Suprapubic skin (tissue), 4 donors: ENCODE data around the gene MTMR2. TPM values are rescaled to one million over a fixed set of nuclear protein-coding genes. Genes with fewer than 3 reads are reported as not detected.
"Not testable (repeated sequence)": the region's sequence is repeated elsewhere in the genome, so short reads cannot be mapped to it uniquely, and the experiment has no call there.

Source experiments
- DNase-seq, 2 donors: peaks; one replicate each; pipeline ENCODE4 v3.0.0-alpha.2; 2019; ENCODE audit warnings: low spot score in 2 of 2
- H3K27ac ChIP-seq: fragments of 200-600 bp; sonication (generic); one replicate; pipeline ENCODE4 v1.5.1; 2019
- H3K27me3 ChIP-seq: fragments of 200-600 bp; sonication (generic); one replicate; pipeline ENCODE4 v1.5.1; 2019
- H3K36me3 ChIP-seq: fragments of 200-600 bp; sonication (generic); one replicate; pipeline ENCODE4 v1.5.1; 2019
- H3K4me1 ChIP-seq: fragments of 200-600 bp; sonication (generic); one replicate; pipeline ENCODE4 v1.5.1; 2019
- H3K4me3 ChIP-seq: fragments of 200-600 bp; sonication (generic); one replicate; pipeline ENCODE4 v1.5.1; 2019; ENCODE audit warnings: mild to moderate bottlenecking
- H3K9me3 ChIP-seq: fragments of 200-600 bp; sonication (generic); one replicate; pipeline ENCODE4 v1.5.1; 2019
- CTCF ChIP-seq, 2 donors: fragments of 200-600 bp in 1 of 2; fragments of 450-650 bp in 1 of 2; sonication (generic) in 1 of 2; IDR thresholded peaks; one replicate each; pipeline ENCODE4 v1.5.1; 2016 to 2019; ENCODE audit warnings: antibody characterized with exemption in 2 of 2, mild to moderate bottlenecking in 1 of 2, moderate library complexity in 1 of 2
- EP300 ChIP-seq: sonication (generic); formaldehyde crosslinking; IDR thresholded peaks from one replicate; pipeline ENCODE4 v1.6.1; 2017; ENCODE audit warnings: antibody characterized with exemption
- POLR2A ChIP-seq, 2 donors: fragments of 450-650 bp; IDR thresholded peaks; one replicate each; pipeline ENCODE4 v1.6.1; 2017; ENCODE audit warnings: antibody characterized with exemption in 2 of 2, mild to moderate bottlenecking in 2 of 2, moderate library complexity in 2 of 2
- POLR2AphosphoS5 ChIP-seq, 3 donors: sonication (generic); formaldehyde crosslinking; IDR thresholded peaks; one replicate each; pipeline ENCODE4 v1.6.1; 2017; ENCODE audit warnings: antibody characterized with exemption in 3 of 3
- WGBS: methylation state at CpG from one replicate; pipeline ENCODE4 v1.1.5; 2018; 5-methylcytosine and 5-hydroxymethylcytosine counted together
- total RNA-seq, 4 donors: library from RNA; depleted of rRNA; stranded (reverse); fragments of >200 nt; gene quantifications; one replicate each; pipeline ENCODE4 v1.1.0, GENCODE V29; 2016

The MTMR2 gene
- total RNA-seq, 4 donors from 2014 or later, result 13.4 to 16.4 (median 15.0) TPM

DNA sequence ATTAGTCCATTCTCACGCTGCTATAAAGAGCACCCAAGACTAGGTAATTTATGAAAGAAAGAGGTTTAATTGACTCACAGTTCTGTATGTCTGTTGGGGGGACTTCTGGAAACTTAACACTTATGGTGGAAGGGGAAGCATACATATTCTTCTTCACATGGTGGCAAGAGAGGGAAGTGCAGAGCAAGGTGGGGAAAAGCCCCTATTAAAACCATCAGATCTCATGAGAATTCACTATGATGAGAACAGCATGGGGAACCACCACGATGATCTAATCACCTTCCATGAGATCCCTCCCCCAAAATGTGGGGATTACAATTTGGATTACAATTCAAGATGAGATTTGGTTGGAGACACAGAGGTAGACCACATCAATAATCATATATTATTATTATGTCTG, 107.9 kb downstream of the MTMR2 start:
- DNase-seq, result no peak
- Histone ChIP-seq H3K27ac (no peak overlapping the region), H3K36me3 (peaks cover 5% of the 10 kb centered on the region), H3K4me1 (no peaks in the 10 kb centered on the region), H3K27me3 (no peaks in the 10 kb centered on the region), H3K9me3 (no peaks in the 10 kb centered on the region), H3K4me3 (no peak overlapping the region)
- TF ChIP-seq CTCF (IDR thresholded peaks at IDR 0.05) (no peak), POLR2A (IDR thresholded peaks at IDR 0.05) (no peak), POLR2AphosphoS5 (IDR thresholded peaks at IDR 0.05) (no peak), EP300 (no peak)
- 98% methylated on average over 2 of the region's 2 CpGs for WGBS

DNA sequence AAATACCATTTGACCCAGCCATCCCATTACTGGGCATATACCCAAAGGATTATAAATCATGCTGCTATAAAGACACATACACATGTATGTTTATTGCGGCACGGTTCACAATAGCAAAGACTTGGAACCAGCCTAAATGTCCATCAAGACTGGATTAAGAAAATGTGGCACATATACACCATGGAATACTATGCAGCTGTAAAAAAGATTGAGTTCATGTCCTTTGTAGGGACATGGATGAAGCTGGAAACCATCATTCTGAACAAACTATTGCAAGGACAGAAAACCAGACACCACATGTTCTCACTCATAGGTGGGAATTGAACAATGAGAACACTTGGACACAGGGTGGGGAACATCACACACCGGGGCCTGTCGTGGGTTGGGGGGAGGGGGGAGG, 112.9 kb downstream of the MTMR2 start:
- not testable (repeated sequence) for H3K9me3 ChIP-seq, H3K4me1 ChIP-seq, H3K4me3 ChIP-seq, H3K27me3 ChIP-seq, DNase-seq, H3K27ac ChIP-seq
- WGBS, result 87% methylated on average over 4 of the region's 4 CpGs
- peaks cover 13% of the 10 kb centered on the region for H3K36me3 ChIP-seq

DNA sequence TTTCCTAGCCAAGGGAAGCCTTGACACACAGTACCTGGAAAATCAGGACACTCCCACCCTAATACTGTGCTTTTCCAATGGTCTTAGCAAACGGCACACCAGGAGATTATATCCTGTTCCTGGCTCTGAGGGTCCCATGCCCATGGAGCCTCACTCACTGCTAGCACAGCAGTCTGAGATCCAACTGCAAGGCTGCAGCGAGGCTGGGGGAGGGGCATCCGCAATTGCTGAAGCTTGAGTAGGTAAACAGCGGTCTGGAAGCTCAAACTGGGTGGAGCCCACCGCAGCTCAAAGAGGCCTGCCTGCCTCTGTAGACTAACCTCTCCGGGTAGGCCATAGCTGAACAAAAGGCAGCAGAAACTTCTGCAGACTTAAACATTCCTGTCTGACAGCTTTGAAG, 117.4 kb downstream of the MTMR2 start:
- not testable (repeated sequence) for H3K9me3 ChIP-seq, H3K4me3 ChIP-seq, H3K27me3 ChIP-seq, H3K4me1 ChIP-seq, DNase-seq, H3K27ac ChIP-seq
- 100% methylated on average over 3 of the region's 6 CpGs for WGBS
- peaks cover 12% of the 10 kb centered on the region for H3K36me3 ChIP-seq

- H3K27me3 ChIP-seq, result no peaks in the 10 kb centered on the region
- H3K36me3 ChIP-seq, result peaks cover 12% of the 10 kb centered on the region
- 91% methylated on average over 2 of the region's 2 CpGs for WGBS
- no peak overlapping the region for H3K4me3 ChIP-seq
- no peak for DNase-seq
- H3K9me3 ChIP-seq, result no peaks in the 10 kb centered on the region
- H3K27ac ChIP-seq, result no peak overlapping the region
- TF ChIP-seq POLR2A (IDR thresholded peaks at IDR 0.05) (no peak), CTCF (IDR thresholded peaks at IDR 0.05) (no peak), POLR2AphosphoS5 (IDR thresholded peaks at IDR 0.05) (no peak), EP300 (no peak)
- no peaks in the 10 kb centered on the region for H3K4me1 ChIP-seq
Observed at GRCh38 chr11:95805869-95806268, 118.0 kb downstream of the MTMR2 start.

DNA sequence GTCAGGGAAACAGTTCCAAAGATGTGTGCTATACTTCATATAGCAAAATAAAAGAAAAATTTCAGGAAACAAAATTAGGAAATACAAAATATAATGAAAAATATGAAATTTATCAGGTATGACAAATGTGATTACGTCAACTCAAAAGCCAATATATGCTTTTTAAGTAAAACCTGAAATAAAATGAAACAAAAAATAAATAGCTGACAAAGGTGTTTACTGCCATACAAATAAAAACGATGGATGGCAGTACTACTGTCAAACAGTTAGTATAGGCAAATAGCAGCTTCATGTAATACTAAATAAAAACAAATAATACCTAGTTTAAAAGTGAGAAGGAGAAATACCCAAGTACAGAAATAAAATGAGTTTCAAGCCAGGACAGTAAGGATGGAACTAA, 119.9 kb downstream of the MTMR2 start:
- Histone ChIP-seq H3K4me1 (no peaks in the 10 kb centered on the region), H3K27ac (no peak overlapping the region), H3K27me3 (no peaks in the 10 kb centered on the region), H3K4me3 (no peak overlapping the region), H3K9me3 (no peaks in the 10 kb centered on the region), H3K36me3 (peaks cover 22% of the 10 kb centered on the region)
- DNase-seq, result no peak
- no peak for TF ChIP-seq EP300
- TF ChIP-seq CTCF (IDR thresholded peaks at IDR 0.05), result no peak
- TF ChIP-seq POLR2A (IDR thresholded peaks at IDR 0.05), result no peak
- TF ChIP-seq POLR2AphosphoS5 (IDR thresholded peaks at IDR 0.05), result no peak
- whole genome bisulfite sequencing, result 96% methylated on average over 2 of the region's 2 CpGs

DNA sequence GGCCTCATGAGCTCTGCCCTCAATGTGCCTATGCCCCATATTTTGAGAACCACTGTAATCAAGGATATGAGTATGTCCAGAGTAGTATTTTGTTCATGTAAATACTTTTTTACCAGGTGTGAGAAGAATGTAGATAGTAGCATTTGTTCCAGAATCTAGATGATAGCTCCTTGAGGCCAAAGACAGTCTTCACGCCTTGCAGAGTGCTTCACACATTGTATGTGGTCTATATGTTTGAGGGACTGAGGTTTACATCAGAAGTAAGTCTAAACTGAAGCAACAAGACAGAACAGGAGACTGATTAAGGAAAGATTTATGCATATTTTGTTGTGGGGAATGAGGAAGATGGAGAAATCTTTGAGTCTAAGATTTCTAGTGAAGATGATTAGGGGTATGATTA, 121.1 kb downstream of the MTMR2 start:
- no peaks in the 10 kb centered on the region for H3K9me3 ChIP-seq
- no peak for TF ChIP-seq POLR2A (IDR thresholded peaks at IDR 0.05)
- no peak for TF ChIP-seq CTCF (IDR thresholded peaks at IDR 0.05)
- TF ChIP-seq POLR2AphosphoS5 (IDR thresholded peaks at IDR 0.05), result no peak
- no peak for TF ChIP-seq EP300
- WGBS, result 100% methylated on average over 1 of the region's 1 CpG
- DNase-seq, result no peak
- no peak overlapping the region for H3K27ac ChIP-seq
- H3K36me3 ChIP-seq, result peaks cover 22% of the 10 kb centered on the region
- H3K4me3 ChIP-seq, result no peak overlapping the region
- H3K27me3 ChIP-seq, result no peaks in the 10 kb centered on the region
- no peaks in the 10 kb centered on the region for H3K4me1 ChIP-seq
